ENCODE results near the gene ARL5B.
A peak's percentile ranks its signal among the peaks of the same experiment; 100 is the strongest.
"Not testable (repeated sequence)": the region's sequence is repeated elsewhere in the genome, so short reads cannot be mapped to it uniquely, and the experiment has no call there.

Gene ARL5B, protein sequence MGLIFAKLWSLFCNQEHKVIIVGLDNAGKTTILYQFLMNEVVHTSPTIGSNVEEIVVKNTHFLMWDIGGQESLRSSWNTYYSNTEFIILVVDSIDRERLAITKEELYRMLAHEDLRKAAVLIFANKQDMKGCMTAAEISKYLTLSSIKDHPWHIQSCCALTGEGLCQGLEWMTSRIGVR

DNA sequence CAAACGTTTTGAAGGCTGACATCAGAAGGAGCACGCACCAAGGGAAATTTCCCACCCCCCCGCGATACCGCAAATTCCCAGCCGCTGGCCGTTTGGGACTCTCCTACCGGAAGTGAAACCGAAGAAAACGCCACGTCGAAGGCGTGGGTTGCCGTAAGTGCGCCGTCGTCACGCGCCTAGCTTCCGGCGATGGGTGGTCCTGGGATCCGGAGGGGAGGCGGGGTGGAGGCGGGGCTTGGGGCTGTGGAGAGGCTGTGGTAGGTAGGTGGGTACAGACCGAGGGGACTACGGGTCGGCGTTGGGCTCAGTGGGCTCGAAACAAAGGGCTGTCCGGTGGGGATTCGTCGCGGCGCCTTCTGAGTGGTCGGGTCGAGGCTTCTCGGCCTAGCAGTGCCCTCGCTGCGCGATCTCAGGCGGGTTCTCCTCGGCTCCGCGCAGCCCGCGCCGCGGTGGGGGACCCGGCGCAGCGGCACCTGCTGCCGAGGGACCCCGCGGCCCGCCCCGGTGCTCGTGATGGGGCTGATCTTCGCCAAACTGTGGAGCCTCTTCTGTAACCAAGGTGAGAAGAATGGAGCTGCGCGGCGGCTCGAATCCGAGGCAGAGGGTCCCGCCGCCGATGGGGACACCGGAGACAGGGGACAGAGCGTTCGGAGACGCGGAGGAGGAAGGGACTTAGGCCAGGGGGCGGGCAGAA lies at the start of gene ARL5B:
ARL5B (plus strand) TSS at position 307 of the 694 bp plus-strand sequence; CDS start at position 514, 207 bp downstream.
- DNase-seq (ENCODE audit: low read depth), result peak; percentile 97

DNA sequence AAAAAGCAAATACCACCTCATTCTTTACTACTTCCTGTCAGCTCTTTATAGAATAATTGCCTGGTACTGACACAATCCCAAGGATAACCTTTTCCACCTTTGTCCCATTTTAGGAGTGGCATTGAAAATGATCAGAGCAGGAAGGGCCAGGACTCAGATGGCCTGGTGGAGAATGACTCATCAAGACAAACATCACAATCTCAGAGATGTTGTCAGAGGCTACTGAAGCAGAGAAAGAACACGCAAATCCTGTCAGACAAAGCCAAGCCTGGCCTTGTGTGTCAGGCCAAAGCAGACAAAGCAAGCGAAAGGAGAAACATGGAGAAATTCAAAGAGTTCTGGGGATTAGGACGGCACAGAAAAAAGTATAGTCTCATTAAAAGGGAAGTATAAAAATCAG lies 48.7 kb upstream of the ARL5B start:
- no peak for DNase-seq (ENCODE audit: low read depth)

DNA sequence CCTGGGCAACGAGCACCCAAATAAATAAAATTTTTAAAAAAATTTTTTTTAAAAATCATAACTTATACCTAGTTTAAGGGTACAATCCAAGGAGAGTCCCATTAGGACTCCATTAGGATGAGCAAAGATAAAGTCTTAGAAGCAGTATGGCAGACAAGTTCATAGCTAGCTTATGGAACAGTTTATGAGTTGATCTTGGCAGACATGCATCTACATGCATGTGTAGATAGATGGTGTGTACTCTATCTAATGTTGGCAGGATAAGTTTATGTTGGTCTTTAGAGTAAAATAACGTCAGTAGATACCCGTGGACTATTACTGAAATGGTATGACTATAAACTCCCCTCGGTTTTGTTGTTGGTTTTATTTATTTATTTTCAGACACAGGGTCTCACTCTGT lies 48.1 kb upstream of the ARL5B start:
- no peak for DNase-seq (ENCODE audit: low read depth)

DNA sequence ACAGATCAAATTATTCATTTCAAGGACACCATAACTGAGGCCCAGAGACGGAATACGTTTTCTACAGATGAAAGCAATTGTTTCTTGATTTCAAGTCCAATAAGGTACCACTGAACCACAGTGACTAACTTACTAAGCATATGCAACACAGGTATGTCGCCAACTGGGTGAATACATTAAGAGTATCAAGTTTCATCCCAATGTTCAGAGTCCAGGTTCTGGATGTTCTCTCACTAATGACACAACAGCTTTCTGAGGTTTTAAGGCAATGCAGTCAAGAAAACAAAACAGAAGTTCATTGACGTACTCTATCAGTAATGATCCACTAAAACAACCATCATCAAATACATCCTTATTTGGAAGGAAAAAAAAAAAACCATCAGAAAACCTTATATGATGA lies 43.6 kb upstream of the ARL5B start:
- DNase-seq (ENCODE audit: low read depth), result no peak

DNA sequence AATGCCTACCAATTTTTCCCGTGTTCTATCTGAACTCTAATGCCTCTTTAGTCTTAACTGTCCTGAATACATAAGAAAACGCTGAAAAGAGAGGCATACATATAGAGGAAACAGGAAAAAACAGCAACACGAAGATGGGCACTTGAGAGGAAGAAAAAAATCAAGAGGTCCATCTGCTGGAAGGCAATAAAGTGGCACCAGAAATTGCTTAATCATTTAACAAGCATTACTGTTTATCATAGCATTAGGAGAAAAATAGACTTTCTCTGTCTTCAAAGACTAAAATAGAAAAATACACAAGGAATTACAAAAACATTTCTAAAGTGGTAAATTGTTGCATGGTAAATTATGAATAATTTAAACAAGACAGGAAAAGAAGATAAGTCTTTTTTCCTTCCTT lies 42.9 kb upstream of the ARL5B start:
- no peak for DNase-seq (ENCODE audit: low read depth)

DNA sequence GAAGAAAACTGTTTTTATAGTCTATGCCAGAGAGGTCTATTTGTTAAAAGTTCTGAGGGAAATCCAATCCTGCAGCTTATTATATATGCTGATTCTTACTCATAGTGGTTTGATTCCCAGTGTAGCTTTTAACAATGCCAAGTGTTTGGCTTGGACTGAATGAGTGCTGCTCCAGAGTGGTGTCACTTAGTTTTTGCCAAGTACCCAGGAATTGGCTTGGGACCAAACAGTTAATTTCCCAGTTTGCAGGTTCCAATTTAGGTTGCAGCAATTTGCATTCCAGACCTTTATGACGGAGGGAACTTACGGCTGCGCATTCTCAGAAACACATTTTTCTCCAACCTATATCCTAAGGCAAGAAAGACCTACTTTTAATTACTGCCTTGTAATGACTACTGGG lies 40.2 kb upstream of the ARL5B start:
- no peak for DNase-seq (ENCODE audit: low read depth)

DNA sequence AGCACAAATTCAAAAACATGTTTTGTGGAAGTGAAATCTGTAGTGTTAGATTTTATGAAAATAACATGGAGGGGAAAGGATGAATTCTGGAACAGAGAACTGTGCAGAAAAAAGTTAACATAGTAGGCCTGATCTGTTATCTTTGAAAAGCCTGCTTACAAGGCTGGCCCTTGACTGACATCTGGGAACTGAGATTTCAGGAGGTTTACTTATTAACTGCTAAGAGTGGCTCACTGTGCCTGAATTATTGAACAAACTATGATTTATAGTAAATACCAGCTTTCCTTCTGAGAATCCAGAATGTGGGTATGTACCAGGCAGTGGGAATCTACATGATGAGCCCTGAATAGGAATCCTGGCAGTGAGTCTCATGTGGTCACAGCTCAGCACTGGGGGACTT lies 38.4 kb upstream of the ARL5B start:
- no peak for DNase-seq (ENCODE audit: low read depth)

DNA sequence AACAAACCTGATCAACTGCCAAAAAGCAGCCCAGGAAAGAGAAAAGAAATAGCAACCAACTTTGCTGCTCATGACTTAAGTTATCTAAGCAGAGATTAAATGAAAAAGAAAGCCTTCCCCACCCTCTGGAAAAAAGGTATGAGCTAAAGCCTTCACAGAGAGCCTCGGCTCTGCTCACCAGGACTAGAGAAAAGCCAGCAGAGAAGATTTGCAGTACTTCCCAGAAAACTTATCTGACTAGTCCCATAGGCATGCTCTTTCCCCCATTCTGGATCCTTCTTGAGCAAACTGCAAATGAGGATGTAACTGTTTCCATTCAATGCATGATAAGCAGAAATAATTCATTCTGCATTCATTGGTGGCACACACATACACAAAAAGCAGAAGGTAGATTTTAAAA lies 35.6 kb upstream of the ARL5B start:
- not testable (repeated sequence) for DNase-seq (ENCODE audit: low read depth)

DNA sequence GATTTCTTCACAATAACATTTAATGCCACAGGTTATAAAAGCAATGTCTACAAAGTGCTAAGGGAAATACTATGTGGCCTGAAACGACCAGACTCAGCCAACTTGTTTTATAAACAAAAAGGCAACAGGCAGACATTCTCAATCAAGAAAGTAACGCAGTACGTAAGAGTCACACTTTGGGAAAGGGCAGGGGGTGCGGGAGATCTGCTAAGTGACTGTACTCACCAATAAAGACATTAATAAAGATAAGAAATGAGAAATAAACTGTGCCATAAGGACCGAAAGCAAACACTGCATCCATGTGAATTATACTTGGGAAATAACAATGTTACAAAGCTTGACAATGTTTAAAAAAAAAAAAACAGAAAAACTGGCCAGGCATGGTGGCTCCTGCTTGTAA lies 33.3 kb upstream of the ARL5B start:
- DNase-seq (ENCODE audit: low read depth), result no peak

DNA sequence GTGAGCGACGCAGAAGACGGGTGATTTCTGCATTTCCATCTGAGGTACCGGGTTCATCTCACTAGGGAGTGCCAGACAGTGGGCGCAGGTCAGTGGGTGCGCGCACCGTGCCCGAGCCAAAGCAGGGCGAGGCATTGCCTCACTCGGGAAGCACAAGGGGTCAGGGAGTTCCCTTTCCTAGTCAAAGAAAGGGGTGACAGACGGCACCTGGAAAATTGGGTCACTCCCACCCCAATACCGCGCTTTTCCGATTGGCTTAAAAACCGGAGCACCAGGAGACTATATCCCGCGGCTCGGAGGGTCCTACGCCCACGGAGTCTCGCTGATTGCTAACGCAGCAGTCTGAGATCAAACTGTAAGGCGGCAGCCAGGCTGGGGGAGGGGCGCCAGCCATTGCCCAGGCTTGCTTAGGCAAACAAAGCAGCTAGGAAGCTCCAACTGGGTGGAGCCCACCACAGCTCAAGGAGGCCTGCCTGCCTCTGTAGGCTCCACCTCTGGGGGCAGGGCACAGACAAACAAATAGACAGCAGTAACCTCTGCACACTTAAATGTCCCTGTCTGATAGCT lies 31.7 kb upstream of the ARL5B start:
- not testable (repeated sequence) for DNase-seq (ENCODE audit: low read depth)

DNA sequence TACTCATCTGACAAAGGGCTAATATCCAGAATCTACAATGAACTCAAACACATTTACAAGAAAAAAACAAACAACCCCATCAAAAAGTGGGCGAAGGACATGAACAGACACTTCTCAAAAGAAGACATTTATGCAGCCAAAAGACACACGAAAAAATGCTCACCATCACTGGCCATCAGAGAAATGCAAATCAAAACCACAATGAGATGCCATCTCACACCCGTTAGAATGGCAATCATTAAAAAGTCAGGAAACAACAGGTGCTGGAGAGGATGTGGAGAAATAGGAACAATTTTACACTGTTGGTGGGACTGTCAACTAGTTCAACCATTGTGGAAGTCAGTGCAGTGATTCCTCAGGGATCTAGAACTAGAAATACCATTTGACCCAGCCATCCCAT lies 26.7 kb upstream of the ARL5B start:
- not testable (repeated sequence) for DNase-seq (ENCODE audit: low read depth)

DNA sequence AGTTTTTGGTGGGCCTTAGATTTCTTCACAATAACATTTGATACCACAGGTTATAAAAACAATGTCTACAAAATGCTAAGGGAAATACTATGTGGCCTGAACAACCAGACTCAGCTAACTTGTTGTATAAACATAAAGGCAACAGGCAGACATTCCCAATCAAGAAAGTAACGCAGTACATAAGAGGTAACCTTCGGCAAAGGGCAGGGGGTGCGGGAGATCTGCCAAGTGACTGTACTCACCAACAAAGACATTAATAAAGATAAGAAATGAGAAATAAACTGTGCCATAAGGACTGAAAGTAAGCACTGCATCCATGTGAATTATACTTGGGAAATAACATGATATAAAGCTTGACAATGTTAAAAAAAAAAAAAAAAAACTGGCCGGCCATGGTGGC lies 23.2 kb upstream of the ARL5B start:
- DNase-seq (ENCODE audit: low read depth), result no peak

DNA sequence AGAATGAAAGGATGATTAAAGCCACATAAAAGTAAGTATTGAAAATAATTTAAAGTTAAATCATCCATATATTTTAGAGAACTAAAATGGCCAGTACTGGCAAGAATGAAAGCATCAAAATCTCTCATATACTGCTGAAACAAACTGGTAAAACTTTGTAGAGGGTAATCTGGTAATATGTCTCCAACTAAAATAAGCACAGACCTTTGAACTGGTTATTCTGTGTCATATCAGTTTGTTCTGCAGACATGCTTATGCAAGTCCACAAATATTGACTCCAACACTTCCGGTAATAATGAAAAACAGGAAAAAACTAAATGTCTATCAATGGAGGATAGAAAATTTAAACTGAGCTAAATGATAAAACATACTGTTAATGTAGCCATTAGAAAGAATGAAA lies 21.8 kb upstream of the ARL5B start:
- not testable (repeated sequence) for DNase-seq (ENCODE audit: low read depth)

DNA sequence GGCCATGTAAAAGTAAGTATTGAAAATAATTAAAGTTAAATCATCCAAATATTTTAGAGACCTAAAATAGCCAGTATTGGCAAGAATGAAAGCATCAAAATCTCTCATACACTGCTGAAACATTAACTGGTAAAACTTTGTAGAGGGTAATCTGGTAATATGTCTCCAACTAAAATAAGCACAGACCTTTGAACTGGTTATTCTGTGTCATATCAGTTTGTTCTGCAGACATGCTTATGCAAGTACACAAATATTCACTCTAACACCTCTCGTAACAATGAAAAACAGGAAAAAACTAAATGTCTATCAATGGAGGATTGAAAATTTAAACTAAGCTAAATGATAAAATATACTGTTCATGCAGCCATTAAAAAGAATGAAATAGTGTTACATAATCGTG lies 19.5 kb upstream of the ARL5B start:
- DNase-seq (ENCODE audit: low read depth), result not testable (repeated sequence)

DNA sequence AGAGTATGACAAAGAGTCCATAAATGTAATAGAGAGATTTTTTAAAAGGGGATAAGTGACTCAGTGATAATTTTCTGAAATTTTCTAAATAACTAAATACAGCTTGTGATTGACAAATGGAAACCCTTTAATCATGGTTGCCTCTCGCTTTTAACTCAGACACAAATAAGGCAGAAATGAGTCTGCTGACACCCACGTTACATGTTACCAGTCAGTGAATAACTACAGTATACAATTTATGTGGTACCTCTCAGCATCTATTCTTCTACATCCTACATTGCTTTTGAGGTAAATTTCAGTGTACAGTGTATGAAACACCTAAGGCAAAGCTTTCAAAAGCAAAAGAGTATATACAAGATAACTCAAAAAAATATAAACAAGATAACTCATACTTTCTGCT lies 12.1 kb upstream of the ARL5B start:
- no peak for DNase-seq (ENCODE audit: low read depth)

DNA sequence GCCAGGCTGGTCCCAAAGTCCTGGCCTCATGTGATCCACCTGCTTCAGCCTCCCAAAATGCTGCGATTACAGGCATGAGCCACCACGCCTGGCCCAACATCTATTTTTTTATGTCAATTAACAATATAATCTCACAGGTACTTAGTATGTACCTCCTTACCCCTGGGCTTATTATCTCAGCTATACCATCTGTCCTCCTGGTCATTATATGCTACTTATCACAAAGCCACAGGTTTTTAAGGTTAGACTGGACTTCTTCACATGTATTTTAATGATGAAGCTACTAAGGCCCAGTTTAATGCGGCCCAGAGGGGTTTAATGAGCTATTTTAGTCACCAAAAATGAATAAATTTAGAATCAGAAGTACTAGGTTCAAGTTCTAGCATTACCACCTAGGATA lies 11.3 kb upstream of the ARL5B start:
- no peak for DNase-seq (ENCODE audit: low read depth)

DNA sequence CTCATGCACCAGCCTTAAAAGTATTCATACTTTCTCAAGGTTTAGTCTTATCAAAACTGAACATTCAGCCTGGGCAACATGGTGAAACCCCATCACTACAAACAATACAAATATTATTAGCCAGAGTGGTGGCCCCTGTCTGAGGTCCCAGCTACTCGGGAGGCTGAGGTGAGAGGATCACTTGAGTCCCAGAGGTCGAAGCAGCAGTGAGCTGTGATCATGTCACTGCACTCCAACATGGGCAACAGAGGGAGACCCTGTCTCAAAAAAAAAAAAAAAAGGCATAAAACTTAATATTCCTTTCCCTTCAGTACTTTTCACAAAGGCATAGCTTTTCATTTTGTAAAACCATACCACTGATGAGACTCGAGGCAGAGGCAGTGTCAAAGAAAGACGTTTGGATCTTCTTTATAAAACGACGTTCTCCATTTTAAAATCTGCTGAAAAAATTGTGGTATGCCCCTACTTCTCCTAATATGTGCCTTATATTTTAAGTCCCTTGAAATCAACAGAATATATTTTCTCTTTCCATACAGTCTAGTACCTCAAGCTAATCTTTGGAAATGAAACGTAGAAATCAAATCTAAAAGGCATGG lies 9.8 kb upstream of the ARL5B start:
- no peak for DNase-seq (ENCODE audit: low read depth)

DNA sequence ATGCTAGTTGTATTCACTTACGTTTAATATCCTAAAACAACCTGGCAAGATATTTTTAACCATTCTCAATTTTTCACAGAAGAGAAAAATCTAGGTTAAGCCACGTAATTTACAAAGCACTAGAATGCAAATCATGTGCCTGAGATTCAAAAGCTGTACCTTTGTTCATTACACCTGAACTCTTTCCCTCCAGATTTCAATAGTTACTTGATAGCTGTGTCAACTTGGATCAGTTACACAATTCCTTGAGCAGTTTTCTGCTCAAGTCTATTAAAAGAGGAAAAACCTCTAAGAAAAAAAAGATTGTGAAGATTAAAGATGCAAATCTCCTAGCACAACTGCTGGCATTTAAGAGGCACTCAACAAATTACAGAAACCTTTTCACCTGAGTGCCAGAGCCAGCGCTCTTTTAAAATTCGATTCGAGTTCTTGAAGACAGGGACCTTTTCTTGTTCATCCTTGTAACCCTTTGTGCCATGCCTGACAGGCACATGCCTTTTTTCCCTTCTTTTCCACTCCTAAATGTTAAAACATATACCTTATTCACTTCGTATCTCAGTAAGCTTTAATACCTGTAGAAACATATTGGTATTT lies 8.7 kb upstream of the ARL5B start:
- DNase-seq (ENCODE audit: low read depth), result no peak

DNA sequence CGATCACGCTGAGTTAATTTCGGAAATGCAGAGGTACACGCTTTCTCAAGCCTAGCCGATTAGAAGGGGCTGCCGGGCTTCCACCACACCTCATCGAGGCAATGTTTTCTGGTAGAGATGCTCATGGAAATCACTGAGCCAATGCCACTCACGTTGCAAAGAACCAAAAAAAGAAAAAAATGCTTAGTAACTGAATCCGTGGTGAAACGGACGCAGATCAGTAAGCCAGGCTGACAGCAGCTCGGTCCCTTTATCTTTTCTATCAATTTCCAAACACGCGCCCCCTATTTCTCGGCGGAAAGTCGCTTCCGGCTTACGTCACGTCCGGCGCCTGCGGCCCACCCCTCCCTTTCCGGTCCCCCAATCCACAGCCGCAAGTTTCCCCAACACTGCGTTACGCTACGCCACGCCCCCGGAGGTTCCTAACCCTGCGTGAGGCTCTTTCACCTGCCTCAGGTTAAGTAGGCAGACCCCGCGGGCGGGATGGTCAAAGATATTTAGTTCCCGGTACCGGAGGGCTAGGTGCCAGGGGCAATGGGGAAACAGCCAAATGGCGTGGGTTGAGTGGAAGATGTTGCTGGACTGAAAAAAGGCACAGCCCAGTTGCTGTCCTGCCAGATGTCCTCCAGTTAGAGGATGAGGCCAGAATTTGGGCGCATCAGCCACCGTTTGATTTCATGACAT lies 7.8 kb upstream of the ARL5B start, which contains the start of gene NSUN6:
NSUN6 (minus strand) TSS at position 264 of the 684 bp plus-strand sequence. CDS start 384 bp downstream, outside the sequence.
- peak; percentile 59 for DNase-seq (ENCODE audit: low read depth)

DNA sequence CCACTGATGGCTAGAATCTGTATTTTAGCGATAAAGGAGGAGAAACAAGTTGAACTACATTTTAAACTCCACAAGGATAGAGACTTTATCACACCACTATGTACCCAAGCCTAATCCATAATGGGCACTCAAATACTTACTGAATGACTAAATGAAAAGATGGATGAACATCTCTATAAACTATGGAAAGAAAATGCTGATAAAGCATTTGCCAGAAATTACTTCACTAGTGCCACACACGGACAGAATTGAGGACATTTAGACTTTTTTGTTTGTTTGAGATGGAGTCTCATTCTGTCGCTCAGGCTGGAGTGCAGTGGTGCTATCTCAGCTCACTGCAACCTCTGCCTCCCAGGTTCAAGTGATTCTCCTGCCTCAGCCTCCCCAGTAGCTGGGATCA lies 6.1 kb upstream of the ARL5B start:
- no peak for DNase-seq (ENCODE audit: low read depth)

DNA sequence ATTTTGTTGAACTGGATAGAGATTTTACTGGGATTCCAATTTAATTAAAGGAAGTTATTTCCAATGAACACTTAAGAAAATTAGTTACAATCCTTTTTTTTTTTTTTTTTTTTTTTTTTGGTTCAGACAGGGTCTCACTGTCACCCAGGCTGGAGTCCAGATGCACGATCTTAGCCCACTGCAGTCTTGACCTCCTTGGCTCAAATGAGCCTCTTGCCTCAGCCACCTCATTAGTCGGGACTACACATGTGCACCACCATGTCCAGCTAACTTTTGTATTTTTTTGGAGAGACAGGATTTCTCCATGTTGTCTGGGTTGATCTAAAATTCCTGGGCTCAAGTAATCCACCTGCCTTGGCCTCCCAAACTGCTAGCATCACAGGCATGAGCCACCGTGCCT lies 2.5 kb upstream of the ARL5B start:
- DNase-seq (ENCODE audit: low read depth), result no peak

Data from GM04504 (cell line).